Measurements from ENCODE around the gene DPM2. TPM values are rescaled to one million over a fixed set of nuclear protein-coding genes. Genes with fewer than 3 reads are reported as not detected.

Gene DPM2
- total RNA-seq, 1 donor from 2014 or later = 26.2 TPM

DNA sequence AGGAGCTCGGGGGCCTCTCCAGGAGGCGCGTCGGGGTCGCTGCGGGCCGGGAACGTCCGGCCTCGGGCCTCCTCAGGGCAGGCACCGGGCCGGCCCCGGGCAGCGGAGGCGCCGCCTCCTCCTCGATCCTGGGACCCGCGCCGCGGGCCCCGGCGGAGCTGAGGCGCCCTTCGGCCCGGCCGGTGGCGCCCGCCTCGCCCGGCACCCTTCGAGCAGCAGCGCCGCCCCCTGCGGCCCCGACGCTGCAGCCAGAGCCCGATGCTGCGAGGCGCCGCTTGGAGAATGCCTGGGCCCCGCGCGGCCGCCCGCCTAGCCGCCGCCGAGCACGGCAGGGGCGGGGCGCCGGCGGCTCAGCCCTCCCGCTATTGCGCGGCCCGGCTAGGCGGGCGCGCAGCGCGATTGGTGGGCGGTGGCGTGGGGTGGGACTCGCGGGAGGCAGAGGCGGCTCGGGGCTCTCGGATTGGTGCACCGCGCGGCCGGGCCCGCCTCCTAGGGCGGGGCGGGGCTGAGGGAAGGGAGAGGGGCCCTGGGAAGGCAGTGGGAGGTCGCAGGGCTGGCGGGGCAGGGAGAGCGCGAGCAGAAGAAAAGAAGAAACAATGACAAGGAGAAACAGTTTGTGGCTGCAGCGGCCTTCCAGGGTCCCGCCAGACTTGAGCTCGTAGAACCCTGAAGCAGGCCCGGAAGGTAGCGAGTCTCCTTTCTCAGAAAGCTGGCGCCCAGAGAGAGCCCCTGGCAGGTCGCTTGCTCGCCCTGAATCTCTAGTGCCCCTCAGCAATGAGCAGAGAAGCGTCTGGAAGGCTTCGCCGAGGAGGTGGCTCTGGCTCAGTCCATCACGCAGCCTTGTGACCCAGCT, 43.3 kb upstream of the DPM2 start, which contains the start of gene EEIG1:
TSS of gene EEIG1 (minus strand) at position 284 of the 853 bp plus-strand sequence. CDS start 852 bp downstream, outside the sequence.
- peak within 1 kb of the TSS; percentile 88 for H3K4me3 ChIP-seq (ENCODE audit: low read depth, low read length)
- TF ChIP-seq, protein P1, sequence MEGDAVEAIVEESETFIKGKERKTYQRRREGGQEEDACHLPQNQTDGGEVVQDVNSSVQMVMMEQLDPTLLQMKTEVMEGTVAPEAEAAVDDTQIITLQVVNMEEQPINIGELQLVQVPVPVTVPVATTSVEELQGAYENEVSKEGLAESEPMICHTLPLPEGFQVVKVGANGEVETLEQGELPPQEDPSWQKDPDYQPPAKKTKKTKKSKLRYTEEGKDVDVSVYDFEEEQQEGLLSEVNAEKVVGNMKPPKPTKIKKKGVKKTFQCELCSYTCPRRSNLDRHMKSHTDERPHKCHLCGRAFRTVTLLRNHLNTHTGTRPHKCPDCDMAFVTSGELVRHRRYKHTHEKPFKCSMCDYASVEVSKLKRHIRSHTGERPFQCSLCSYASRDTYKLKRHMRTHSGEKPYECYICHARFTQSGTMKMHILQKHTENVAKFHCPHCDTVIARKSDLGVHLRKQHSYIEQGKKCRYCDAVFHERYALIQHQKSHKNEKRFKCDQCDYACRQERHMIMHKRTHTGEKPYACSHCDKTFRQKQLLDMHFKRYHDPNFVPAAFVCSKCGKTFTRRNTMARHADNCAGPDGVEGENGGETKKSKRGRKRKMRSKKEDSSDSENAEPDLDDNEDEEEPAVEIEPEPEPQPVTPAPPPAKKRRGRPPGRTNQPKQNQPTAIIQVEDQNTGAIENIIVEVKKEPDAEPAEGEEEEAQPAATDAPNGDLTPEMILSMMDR (conservative IDR thresholded peaks at IDR 0.05; ENCODE audit: low read depth, low read length) = no peak
- DNase-seq (ENCODE audit: low read depth) = no peak

DNA sequence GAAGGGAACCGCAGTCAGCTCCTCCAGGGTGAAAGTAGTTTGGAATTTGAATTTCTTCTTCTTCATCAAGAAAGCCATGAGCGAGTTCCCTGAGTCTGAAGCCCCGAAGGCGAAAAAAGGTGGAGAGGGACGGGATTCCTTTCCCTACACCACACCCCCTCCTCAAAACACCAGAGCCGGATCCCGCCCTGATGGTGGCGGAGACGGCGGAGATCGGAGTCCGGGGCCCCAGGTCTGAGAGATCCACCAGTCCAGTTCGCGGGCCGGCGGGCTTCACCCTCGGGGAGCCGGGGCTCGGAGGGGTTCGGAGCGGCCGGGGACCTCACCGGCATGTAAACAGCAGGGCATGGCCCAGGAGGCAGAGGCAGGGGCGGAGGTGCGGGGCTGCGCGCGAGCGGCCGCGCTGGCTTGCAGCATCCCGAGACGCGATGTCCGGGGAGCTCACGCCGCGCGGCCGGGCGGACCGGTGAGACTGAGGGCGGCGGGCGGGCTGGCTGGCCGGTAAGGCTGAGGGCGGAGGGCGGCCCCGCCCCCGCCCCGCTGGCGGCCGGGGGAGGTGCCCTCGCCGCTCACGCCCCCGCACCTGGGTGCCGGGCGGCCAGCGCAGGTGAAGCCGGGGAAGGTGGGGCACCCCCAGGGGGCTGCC, 42.5 kb upstream of the DPM2 start:
- DNase-seq (ENCODE audit: low read depth) = no peak
- TF ChIP-seq, protein P1 (conservative IDR thresholded peaks at IDR 0.05; ENCODE audit: low read depth, low read length) = no peak
- H3K4me3 ChIP-seq (ENCODE audit: low read depth, low read length) = peak overlapping the region; percentile 88

DNA sequence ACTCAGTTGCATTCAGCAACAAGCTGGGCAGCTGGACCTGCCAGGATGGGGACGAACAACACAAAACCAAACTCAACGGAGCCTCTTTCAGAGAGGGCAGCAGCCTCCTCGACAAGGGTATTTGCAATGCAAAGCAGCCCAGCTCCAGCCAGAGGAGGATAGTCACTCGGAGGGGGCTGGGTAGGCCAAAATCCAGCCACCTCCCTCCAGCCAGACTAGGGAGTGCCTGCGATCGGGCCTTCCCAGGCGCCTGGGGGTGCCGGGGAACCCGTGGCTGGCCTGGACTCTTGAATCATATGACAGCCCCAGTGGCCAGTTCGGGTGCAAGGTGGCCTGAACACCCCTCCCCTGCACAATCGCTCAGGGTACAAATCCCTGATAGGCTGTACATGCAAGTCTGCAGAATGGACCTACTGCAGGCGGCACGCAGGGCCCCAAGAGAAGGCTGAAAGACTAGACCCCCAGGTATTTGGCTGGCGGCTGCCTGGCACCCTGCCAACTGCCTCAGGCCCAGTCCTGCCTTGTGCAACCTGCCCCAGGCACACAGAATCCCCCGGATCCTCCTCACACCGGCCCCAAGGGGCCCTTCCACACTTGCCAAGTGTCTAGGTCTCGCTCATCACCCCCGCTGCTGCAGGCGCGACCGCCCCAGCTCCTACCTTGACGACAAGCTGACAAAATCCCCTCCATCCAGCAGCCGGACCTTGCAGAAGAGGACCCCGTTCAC, 41.8 kb upstream of the DPM2 start:
- TF ChIP-seq, protein P1 (conservative IDR thresholded peaks at IDR 0.05; ENCODE audit: low read depth, low read length) = no peak
- H3K4me3 ChIP-seq (ENCODE audit: low read depth, low read length) = peak overlapping the region; percentile 88
- DNase-seq (ENCODE audit: low read depth) = no peak

DNA sequence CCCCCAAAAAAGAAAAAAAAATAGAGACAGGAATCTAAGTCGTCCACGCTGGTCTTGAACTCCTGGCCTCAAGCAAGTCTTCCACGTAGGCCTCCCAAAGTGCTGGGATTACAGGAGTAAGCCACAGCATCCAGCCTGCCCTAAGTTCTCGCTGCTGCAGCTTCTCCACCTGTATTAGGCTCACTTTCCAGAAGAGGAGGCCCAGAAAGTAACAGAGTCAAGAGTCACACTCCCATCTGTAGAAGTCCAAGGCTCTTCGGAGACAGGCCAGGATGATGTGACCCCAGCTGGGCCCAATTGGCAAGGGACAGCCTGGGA, 41.3 kb upstream of the DPM2 start:
- DNase-seq (ENCODE audit: low read depth) = no peak
- TF ChIP-seq, protein P1 (conservative IDR thresholded peaks at IDR 0.05; ENCODE audit: low read depth, low read length) = no peak
- peak overlapping the region; percentile 88 for H3K4me3 ChIP-seq (ENCODE audit: low read depth, low read length)

DNA sequence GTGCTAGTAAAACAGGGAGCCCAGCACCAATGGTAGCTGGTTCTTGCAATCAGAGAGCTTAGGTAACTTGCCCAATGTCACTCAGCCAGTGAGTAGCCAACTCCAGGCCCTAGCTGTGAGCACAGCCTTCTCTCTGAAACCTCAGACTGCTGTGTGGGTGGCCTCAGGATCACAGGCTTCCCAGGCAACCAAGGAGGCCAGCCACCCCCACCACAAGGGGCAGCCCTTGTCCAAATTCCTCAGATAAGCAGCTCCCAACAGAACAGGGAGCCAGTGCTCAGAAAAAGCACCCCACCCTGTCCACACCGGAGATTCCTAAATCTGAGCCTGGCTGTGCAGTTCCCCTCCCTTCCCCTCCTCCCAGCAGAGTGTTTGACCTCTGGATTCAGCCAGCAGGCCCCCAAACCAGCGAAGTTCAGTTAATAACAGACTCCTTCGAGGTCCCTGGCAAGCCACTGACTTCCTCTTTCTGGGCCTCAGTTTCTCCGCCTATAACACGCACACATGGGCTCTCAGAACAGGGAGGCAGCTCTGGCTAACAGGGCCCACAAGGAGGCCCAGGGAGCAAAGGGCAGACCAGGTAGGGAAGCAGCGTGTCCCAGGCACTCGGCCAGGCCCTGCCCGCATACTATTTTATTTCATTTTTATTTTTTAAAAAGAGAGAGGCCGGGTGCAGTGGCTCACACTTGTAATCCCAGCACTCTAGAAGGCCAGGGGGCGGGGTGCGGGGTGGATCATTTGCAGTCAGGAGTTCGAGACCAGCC, 40.4 kb upstream of the DPM2 start:
- TF ChIP-seq, protein P1 (conservative IDR thresholded peaks at IDR 0.05; ENCODE audit: low read depth, low read length) = peak; percentile 27
- no peak for DNase-seq (ENCODE audit: low read depth)
- peak overlapping the region; percentile 88 for H3K4me3 ChIP-seq (ENCODE audit: low read depth, low read length)

All from epithelial cell of proximal tubule (primary cell).